ENCODE data around the gene DYSF.

DNA sequence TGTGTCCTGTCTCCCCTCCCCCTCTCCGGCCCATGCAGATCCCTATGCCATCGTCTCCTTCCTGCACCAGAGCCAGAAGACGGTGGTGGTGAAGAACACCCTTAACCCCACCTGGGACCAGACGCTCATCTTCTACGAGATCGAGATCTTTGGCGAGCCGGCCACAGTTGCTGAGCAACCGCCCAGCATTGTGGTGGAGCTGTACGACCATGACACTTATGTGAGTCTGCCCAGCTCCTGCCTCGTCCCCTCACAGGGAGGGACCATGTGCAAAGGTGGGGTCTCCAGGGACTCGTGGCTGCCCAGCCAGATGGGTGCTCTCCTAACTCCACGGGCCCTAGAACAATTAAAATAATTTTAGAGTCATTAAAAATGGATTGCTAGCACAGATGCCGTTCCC, 145.2 kb downstream of the DYSF start:
- no peak for TF ChIP-seq POLR2A (IDR thresholded peaks at IDR 0.05)
- TF ChIP-seq, protein P1, sequence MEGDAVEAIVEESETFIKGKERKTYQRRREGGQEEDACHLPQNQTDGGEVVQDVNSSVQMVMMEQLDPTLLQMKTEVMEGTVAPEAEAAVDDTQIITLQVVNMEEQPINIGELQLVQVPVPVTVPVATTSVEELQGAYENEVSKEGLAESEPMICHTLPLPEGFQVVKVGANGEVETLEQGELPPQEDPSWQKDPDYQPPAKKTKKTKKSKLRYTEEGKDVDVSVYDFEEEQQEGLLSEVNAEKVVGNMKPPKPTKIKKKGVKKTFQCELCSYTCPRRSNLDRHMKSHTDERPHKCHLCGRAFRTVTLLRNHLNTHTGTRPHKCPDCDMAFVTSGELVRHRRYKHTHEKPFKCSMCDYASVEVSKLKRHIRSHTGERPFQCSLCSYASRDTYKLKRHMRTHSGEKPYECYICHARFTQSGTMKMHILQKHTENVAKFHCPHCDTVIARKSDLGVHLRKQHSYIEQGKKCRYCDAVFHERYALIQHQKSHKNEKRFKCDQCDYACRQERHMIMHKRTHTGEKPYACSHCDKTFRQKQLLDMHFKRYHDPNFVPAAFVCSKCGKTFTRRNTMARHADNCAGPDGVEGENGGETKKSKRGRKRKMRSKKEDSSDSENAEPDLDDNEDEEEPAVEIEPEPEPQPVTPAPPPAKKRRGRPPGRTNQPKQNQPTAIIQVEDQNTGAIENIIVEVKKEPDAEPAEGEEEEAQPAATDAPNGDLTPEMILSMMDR (IDR thresholded peaks at IDR 0.05), result no peak
